Measurements from ENCODE around the gene RAB22A. TPM values are rescaled to one million over a fixed set of nuclear protein-coding genes. Genes with fewer than 3 reads are reported as not detected.

The RAB22A gene
- total and polyA plus RNA-seq, 9 of the 15 experiments (the other 6 are each of a cell fraction or from before 2014, with no cell fraction given) = 1.1 to 8.0 (median 6.7) TPM

- TF ChIP-seq ZBTB8A (IDR thresholded peaks at IDR 0.05; ENCODE audit: partially characterized antibody) (no peak), CXXC5 (CRISPR knock-in tag; IDR thresholded peaks at IDR 0.05) (peak; percentile 80), UBTF (IDR thresholded peaks at IDR 0.05; ENCODE audit: borderline replicate concordance in 1 of 2, low read depth in 2 of 2, low read length in 2 of 2) (0 out of 4 replicates have a peak, but pooled peaks of 1 of the 2 experiments have one; percentile 42), DACH1 (IDR thresholded peaks at IDR 0.05; ENCODE audit: partially characterized antibody) (no peak), BRF1 (IDR thresholded peaks at IDR 0.05; ENCODE audit: borderline replicate concordance, extremely low read depth, insufficient read length) (no peak), ELF2 (CRISPR knock-in tag; IDR thresholded peaks at IDR 0.05) (no peak), RUNX1 (IDR thresholded peaks at IDR 0.05; ENCODE audit: low read depth) (no peak), COPS2 (conservative IDR thresholded peaks at IDR 0.05) (no peak), ZNF830 (CRISPR knock-in tag; IDR thresholded peaks at IDR 0.05) (no peak), HOMEZ (CRISPR knock-in tag; IDR thresholded peaks at IDR 0.05) (no peak), MXD1 (CRISPR knock-in tag; IDR thresholded peaks at IDR 0.05; ENCODE audit: borderline replicate concordance, poor library complexity, severe bottlenecking) (no peak), CBX8 (IDR thresholded peaks at IDR 0.05; ENCODE audit: borderline replicate concordance, extremely low read depth, low read depth, low read length, poor library complexity, severe bottlenecking) (no peak), HES1 (IDR thresholded peaks at IDR 0.05; ENCODE audit: low read depth) (no peak), MCM5 (IDR thresholded peaks at IDR 0.05; ENCODE audit: low read depth) (no peak), SIX5 (IDR thresholded peaks at IDR 0.05; ENCODE audit: borderline replicate concordance in 1 of 2, insufficient read depth in 1 of 2, low read depth in 1 of 2, low read length in 2 of 2) (no peak), SAFB (IDR thresholded peaks at IDR 0.05; ENCODE audit: borderline replicate concordance, low read depth, low read length) (no peak), GABPB1 (CRISPR knock-in tag; IDR thresholded peaks at IDR 0.05) (no peak), FOXA3 (CRISPR knock-in tag; conservative IDR thresholded peaks at IDR 0.05 in 1 of 2, IDR thresholded peaks at IDR 0.05 in 1 of 2) (0 out of 4 replicates have a peak, but pooled peaks of 1 of the 2 experiments have one; percentile 1), ZNF75A (CRISPR knock-in tag; IDR thresholded peaks at IDR 0.05) (no peak), CGGBP1 (CRISPR knock-in tag; IDR thresholded peaks at IDR 0.05) (no peak), ZNF76 (CRISPR knock-in tag; IDR thresholded peaks at IDR 0.05; ENCODE audit: borderline replicate concordance) (no peak), ZNF133 (CRISPR knock-in tag; IDR thresholded peaks at IDR 0.05) (no peak), ZNF316 (IDR thresholded peaks at IDR 0.05) (peak; percentile 96)
These were observed 80.6 kb downstream of the RAB22A start (continued) for GRCh38 chr20:58389968-58390658.
